HG02981 (cell line): Measurements from ENCODE around the gene CELSR1.
"Not testable (repeated sequence)": the region's sequence is repeated elsewhere in the genome, so short reads cannot be mapped to it uniquely, and the experiment has no call there.

Experiments used
- ATAC-seq: cut with Tn5 transposase; IDR thresholded peaks from one replicate; pipeline ENCODE4 v1.9.1; 2021; ENCODE audit warnings: mild to moderate bottlenecking, moderate library complexity; ENCODE audit not compliant: unreplicated experiment

The CELSR1 gene

DNA sequence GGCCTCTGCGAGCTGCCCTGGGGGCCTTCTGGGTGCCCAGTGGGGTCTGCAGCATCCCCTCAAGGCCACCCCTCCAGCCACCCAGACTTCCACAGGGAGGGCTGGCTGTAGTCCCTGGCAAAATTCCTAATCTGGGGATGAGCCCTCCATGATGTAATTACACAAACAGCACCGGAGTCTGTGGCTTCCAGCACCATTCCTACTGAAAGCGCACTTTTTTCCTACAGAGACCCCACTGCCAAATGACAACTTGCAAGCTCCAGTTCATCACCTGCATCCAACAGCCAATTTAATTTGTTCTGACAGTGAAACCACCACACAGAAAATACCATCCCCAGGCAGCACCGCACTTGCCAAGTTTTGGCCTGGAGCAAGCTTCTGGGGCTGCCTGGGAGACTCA, 131.5 kb downstream of the CELSR1 start:
- ATAC-seq, result no peak

DNA sequence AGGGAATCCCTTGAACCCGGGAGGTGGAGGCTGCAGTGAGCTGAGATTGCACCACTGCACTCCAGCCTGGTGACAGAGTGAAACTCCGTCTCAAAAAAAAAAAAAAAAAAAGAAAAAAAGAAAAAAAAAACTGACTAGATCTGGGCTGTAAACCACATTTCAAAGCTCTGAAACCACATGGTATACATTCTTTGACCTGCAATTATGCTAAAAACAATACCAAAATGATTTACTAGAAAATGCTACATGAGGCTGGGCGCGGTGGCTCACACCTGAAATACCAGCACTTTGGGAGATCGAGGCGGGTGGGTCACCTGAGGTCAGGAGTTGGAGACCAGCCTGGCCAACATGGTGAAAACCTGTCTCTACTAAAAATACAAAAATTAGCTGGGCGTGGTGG, 133.5 kb downstream of the CELSR1 start:
- ATAC-seq, result not testable (repeated sequence)

- no peak for ATAC-seq
Observed at GRCh38 chr22:46402505-46402904, 134.9 kb downstream of the CELSR1 start.

DNA sequence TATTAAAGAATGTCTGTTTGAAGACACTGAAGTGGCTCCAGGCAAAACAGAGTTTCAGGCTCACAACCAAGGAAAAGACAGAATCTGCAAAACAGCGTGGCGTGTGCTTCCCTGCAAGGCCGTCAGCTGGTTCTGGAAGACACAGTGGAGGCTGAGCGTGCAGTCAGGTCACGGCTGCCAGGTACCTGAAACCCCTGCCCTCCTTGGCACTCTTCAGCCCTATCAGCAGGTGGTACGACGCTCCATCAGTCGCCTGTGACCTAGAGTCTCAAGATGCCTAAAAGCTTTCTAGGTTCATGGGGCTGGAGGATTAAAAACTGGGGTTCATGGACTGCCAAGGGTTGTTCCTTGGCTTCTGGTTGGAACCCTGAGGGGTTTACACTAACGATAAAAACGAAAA, 136.1 kb downstream of the CELSR1 start:
- no peak for ATAC-seq

- no peak for ATAC-seq
Observed at GRCh38 chr22:46399251-46400024, 138.0 kb downstream of the CELSR1 start.

GRCh38 chr22:46397951-46398350, 139.5 kb downstream of the CELSR1 start:
- ATAC-seq, result no peak

DNA sequence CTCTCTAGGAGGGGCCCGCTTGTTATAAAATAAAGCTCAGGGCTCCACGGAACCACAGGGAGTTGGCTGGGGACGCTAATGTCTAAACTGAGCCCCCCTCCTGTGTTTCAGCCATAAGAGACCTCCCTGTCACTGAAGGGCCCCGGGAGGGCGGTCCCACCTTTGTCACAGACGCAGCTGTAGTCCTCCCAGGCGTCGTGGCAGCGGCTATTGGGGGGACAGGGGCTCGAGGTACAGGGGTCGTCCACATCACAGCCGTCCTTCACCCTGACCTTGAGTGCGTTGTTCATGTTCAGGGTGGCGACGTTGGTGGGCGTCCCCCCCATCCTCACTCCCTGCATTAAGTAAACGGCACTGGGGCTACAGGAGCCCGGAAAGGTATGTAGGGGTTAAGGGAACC, 139.9 kb downstream of the CELSR1 start:
- no peak for ATAC-seq

GRCh38 chr22:46397049-46397448, 140.4 kb downstream of the CELSR1 start:
- not testable (repeated sequence) for ATAC-seq

- no peak for ATAC-seq
Observed at GRCh38 chr22:46395145-46395544, 142.3 kb downstream of the CELSR1 start.

DNA sequence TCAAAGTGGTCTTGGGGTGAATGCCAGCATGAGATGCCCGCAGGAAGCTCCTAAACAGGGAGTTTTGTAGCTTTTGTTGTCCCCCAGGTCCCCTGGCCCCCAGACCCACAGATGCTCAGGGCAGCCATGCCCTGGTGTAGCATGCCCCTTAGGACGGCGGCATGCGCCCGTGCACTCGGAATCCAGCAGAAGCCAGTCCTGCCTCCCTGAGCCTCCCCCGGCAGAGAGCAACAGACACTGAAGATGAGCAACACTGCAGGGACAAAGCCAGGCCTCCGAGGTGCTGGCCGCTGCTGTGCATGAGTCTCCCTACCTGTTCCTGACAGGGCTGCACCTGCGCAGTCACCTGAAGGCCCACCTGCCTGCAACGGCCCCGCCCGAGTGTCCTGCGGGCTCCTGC, 142.8 kb downstream of the CELSR1 start:
- no peak for ATAC-seq

GRCh38 chr22:46393873-46394272, 143.5 kb downstream of the CELSR1 start:
- ATAC-seq, result no peak

- no peak for ATAC-seq
Observed at GRCh38 chr22:46392137-46392844, 145.1 kb downstream of the CELSR1 start.

GRCh38 chr22:46391486-46392136, 145.8 kb downstream of the CELSR1 start:
- no peak for ATAC-seq

DNA sequence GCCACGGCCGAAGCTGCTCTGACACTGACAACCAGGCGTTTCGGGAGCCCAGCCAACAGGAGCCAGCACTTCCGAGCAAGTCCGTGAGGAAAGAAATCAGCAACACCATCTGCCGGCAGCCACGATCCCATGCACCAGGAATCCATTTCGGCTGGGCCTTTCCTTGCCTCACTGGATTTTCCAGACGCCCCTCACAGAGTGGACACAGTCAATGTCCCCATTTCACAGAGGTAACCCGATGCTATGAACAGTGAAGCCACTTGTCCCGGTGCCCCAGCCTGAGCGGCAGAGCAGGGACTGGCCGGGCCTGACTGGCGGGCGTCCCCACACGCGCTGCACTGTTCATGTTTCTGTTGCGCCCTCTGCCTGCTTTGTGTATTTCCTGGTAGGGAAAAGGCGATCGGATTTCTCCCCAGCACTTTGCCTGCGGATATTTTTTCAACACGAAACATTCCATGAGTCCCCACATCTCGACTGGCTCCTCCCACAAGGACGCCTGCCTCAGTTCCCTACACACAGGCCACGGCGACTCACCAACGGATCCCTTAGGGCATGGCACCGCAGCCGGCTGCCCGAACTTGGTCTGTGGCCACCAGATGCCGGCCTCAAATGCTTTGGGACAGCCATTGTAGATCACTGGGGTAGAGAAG, 146.6 kb downstream of the CELSR1 start:
- ATAC-seq, result no peak

GRCh38 chr22:46390105-46390651, 147.2 kb downstream of the CELSR1 start:
- no peak for ATAC-seq

GRCh38 chr22:46389081-46389480, 148.3 kb downstream of the CELSR1 start:
- no peak for ATAC-seq

- ATAC-seq, result no peak
Observed at GRCh38 chr22:46388647-46389046, 148.8 kb downstream of the CELSR1 start.

DNA sequence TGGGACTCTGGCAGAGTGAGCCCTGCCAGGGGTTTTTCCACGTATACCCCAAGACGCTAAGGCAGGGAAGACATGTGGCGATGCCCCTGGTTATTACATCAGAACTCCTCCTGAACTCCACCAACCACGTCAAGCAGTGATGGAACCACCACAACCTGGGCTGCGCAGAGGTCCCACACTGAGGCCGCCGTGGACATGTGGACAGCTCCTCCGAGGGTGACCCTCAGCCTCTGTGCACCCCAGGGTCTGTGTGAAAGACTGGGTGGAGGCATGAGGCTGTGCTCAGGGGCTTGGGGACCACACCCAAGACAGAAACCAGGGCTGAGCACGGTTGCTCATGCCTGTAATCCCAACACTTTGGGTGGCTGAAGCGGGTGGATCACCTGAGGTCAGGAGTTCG, 149.7 kb downstream of the CELSR1 start:
- no peak for ATAC-seq

- ATAC-seq, result no peak
Observed at GRCh38 chr22:46386312-46386711, 151.1 kb downstream of the CELSR1 start.

- ATAC-seq, result no peak
Observed at GRCh38 chr22:46382524-46382923, 154.9 kb downstream of the CELSR1 start.

- no peak for ATAC-seq
Observed at GRCh38 chr22:46381731-46382130, 155.7 kb downstream of the CELSR1 start.
